Measurements from ENCODE around the gene EDC4. TPM values are rescaled to one million over a fixed set of nuclear protein-coding genes. Genes with fewer than 3 reads are reported as not detected.
A peak's percentile ranks its signal among the peaks of the same experiment; 100 is the strongest.

EDC4 gene
- total and polyA plus RNA-seq, 2 of the 13 experiments (the other 11 are each of a cell fraction or from before 2014, with no cell fraction given): 51.4 to 59.1 TPM

DNA sequence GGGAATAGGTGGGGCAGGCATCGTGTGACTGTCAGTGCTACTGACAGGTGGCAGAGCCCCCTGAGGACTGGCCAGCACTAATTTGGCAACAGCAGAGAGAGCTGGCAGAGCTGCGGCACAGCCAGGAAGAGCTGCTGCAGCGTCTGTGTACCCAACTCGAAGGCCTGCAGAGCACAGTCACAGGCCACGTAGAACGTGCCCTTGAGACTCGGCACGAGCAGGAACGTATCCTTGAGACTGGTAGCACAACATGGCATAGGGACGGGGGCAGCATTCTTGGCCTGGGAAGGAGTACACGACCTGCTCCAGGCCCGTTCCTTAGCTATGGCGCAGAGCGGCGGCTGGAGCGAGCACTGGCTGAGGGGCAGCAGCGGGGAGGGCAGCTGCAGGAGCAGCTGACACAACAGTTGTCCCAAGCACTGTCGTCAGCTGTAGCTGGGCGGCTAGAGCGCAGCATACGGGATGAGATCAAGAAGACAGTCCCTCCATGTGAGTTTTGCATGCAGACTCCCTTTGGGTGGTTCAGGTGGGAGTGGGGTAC lies 8.8 kb downstream of the EDC4 start:
- ATAC-seq (no peak), DNase-seq (ENCODE audit: low spot score) (no peak), FAIRE-seq (no peak)
- Histone ChIP-seq H3K9me3 (ENCODE audit: low read length) (no peaks in the 10 kb centered on the region), H3K4me1 (ENCODE audit: insufficient read depth, low read length) (peaks cover 31% of the 10 kb centered on the region), H4K20me1 (ENCODE audit: insufficient read depth, low read length) (no peaks in the 10 kb centered on the region), H3K27ac (ENCODE audit: extremely low read length, insufficient read depth, low read length) (no peak overlapping the region), H3K27me3 (ENCODE audit: control insufficient read depth in 1 of 2, insufficient read depth in 2 of 2, low read length in 2 of 2) (no peaks in the 10 kb centered on the region), H3K4me2 (ENCODE audit: low read depth, low read length) (no peak overlapping the region), H3K4me3 (replicated peaks in 1 of 3; ENCODE audit: insufficient read depth in 1 of 3, low read depth in 2 of 3, low read length in 3 of 3) (no peak overlapping the region), H2AFZ (ENCODE audit: low read length) (no peak overlapping the region), H3K36me3 (replicated peaks in 1 of 2; ENCODE audit: control insufficient read depth in 1 of 2, insufficient read depth in 2 of 2, low read length in 2 of 2) (peaks cover 58 to 88% of the 10 kb centered on the region in 2 experiments), H3K9ac (ENCODE audit: insufficient read depth, low read depth, low read length) (no peak overlapping the region), H3K79me2 (ENCODE audit: insufficient read depth, low read length) (no peaks in the 10 kb centered on the region)
- POLR2A ChIA-PET: interaction anchor here (2.1 to 3.3 kb wide), 3 partner anchors 11 to 61 kb away, joined by 5 to 22 read pairs (median 12); partner anchors contain the start of genes LCAT and PSKH1
- 95% methylated on average over 20 of the region's 21 CpGs for WGBS (ENCODE audit: low lambda C conversion rate)
- in situ Hi-C loops (cut with HindIII; ENCODE audit: extremely low pct_ligation_motif_present, low pct_unique_long_range_greater_than_20kb) (loop anchor here (10.0 kb wide), 1 partner anchor 163 kb away; no protein-coding TSS in a partner anchor), intact Hi-C loops (cut with micrococcal nuclease; ENCODE audit: unreplicated experiment) (loop anchor here (5.0 kb wide), 1 partner anchor 161 kb away; no protein-coding TSS in a partner anchor)
- TF ChIP-seq HOXA9 (CRISPR knock-in tag; IDR thresholded peaks at IDR 0.05; ENCODE audit: borderline replicate concordance) (no peak), ZNF510 (CRISPR knock-in tag; IDR thresholded peaks at IDR 0.05; ENCODE audit: low read depth) (no peak), ZNF354B (CRISPR knock-in tag; IDR thresholded peaks at IDR 0.05) (no peak), RBFOX2 (IDR thresholded peaks at IDR 0.05; ENCODE audit: low read depth, low read length) (0 out of 2 replicates have a peak, but pooled peaks have one; percentile 13), NR2F1 (CRISPR knock-in tag; IDR thresholded peaks at IDR 0.05) (no peak), ETV5 (CRISPR knock-in tag; IDR thresholded peaks at IDR 0.05; ENCODE audit: borderline replicate concordance) (no peak)
- TF ChIP-seq, protein P1, sequence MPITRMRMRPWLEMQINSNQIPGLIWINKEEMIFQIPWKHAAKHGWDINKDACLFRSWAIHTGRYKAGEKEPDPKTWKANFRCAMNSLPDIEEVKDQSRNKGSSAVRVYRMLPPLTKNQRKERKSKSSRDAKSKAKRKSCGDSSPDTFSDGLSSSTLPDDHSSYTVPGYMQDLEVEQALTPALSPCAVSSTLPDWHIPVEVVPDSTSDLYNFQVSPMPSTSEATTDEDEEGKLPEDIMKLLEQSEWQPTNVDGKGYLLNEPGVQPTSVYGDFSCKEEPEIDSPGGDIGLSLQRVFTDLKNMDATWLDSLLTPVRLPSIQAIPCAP (CRISPR knock-in tag; IDR thresholded peaks at IDR 0.05; ENCODE audit: low read depth): no peak
- no TSS peak for BruUV-seq (replicated peaks)
- CTCF ChIA-PET (ENCODE audit: low intra/inter-chr PET ratio, low total read pairs): interaction anchor here (5.3 kb wide), 1 partner anchor 46 kb away, joined by 63 read pairs; no protein-coding TSS in a partner anchor
